ENCODE results near the gene ZSCAN5B. TPM values are rescaled to one million over a fixed set of nuclear protein-coding genes. Genes with fewer than 3 reads are reported as not detected.
"Not testable (repeated sequence)": the region's sequence is repeated elsewhere in the genome, so short reads cannot be mapped to it uniquely, and the experiment has no call there.

Gene ZSCAN5B
- polyA plus RNA-seq, 1 of the 3 experiments (the other 2 are of a cell fraction) = not detected

GRCh38 chr19:56221851-56222250 lies 24.3 kb upstream of the ZSCAN5B start (continued):
- no peak for TF ChIP-seq MEF2A (IDR thresholded peaks at IDR 0.05; ENCODE audit: borderline replicate concordance, low read depth)
- no peak for TF ChIP-seq NRF1 (IDR thresholded peaks at IDR 0.05; ENCODE audit: low read depth, low read length)
- TF ChIP-seq IRF3 (IDR thresholded peaks at IDR 0.05; ENCODE audit: low read depth, low read length) = no peak
- TF ChIP-seq MXI1 (IDR thresholded peaks at IDR 0.05; ENCODE audit: low read depth, low read length) = no peak
- TF ChIP-seq CTCF (IDR thresholded peaks at IDR 0.05) = no peak
- TF ChIP-seq RFX5 (IDR thresholded peaks at IDR 0.05; ENCODE audit: low read length) = no peak
- no peak for TF ChIP-seq MAX (IDR thresholded peaks at IDR 0.05; ENCODE audit: low read depth)
- no peak for TF ChIP-seq FOXJ3 (CRISPR knock-in tag; IDR thresholded peaks at IDR 0.05)

GRCh38 chr19:56221442-56221841 lies 23.9 kb upstream of the ZSCAN5B start:
- H3K4me2 ChIP-seq; DNase-seq; POLR2A ChIA-PET; H3F3A ChIP-seq (replicated peaks; ENCODE audit: insufficient read depth); H3K79me2 ChIP-seq (ENCODE audit: insufficient read depth); H3K27me3 ChIP-seq (ENCODE audit: insufficient read depth); H3K9me2 ChIP-seq; H3K4me1 ChIP-seq (ENCODE audit: control insufficient read depth in 1 of 2, insufficient read depth in 2 of 2, low read depth in 1 of 2, low read length in 1 of 2); H4K20me1 ChIP-seq (ENCODE audit: insufficient read depth); H3K9me3 ChIP-seq; H3K36me3 ChIP-seq (replicated peaks in 1 of 2; ENCODE audit: control insufficient read depth in 1 of 2, insufficient read depth in 2 of 2, low read length in 1 of 2); H2AFZ ChIP-seq (ENCODE audit: low read depth); H3K27ac ChIP-seq (ENCODE audit: low read depth in 2 of 2, low read length in 1 of 2); H3K4me3 ChIP-seq (ENCODE audit: low read depth in 2 of 2, low read length in 1 of 2); H3K9ac ChIP-seq: not testable (repeated sequence)
- peak; percentile 36; the same call in 1 of the 2 replicates for TF ChIP-seq CTCF (IDR thresholded peaks at IDR 0.05)
- 79% methylated on average over 9 of the region's 9 CpGs for WGBS (ENCODE audit: low lambda C conversion rate)
- CTCF ChIA-PET = interaction anchor here (0.9 to 1.2 kb wide), 4 partner anchors 11 to 140 kb away, joined by 3 to 4 read pairs (median 3); no protein-coding TSS in a partner anchor

GRCh38 chr19:56218961-56219360 lies 21.4 kb upstream of the ZSCAN5B start:
- no peak overlapping the region for H3K4me2 ChIP-seq
- no peaks in the 10 kb centered on the region for H3K9me2 ChIP-seq
- H3K36me3 ChIP-seq (replicated peaks in 1 of 2; ENCODE audit: control insufficient read depth in 1 of 2, insufficient read depth in 2 of 2, low read length in 1 of 2) = no peaks in the 10 kb centered on the region
- H3F3A ChIP-seq (replicated peaks; ENCODE audit: insufficient read depth) = no peaks in the 10 kb centered on the region
- no peaks in the 10 kb centered on the region for H4K20me1 ChIP-seq (ENCODE audit: insufficient read depth)
- H3K27me3 ChIP-seq (ENCODE audit: insufficient read depth) = no peaks in the 10 kb centered on the region
- H3K27ac ChIP-seq (ENCODE audit: low read depth in 2 of 2, low read length in 1 of 2) = no peak overlapping the region
- H2AFZ ChIP-seq (ENCODE audit: low read depth) = no peak overlapping the region
- H3K4me1 ChIP-seq (ENCODE audit: control insufficient read depth in 1 of 2, insufficient read depth in 2 of 2, low read depth in 1 of 2, low read length in 1 of 2) = no peaks in the 10 kb centered on the region
- CTCF ChIA-PET = no interaction called here
- H3K9me3 ChIP-seq = no peaks in the 10 kb centered on the region
- no peak overlapping the region for H3K4me3 ChIP-seq (ENCODE audit: low read depth in 2 of 2, low read length in 1 of 2)
- H3K9ac ChIP-seq = no peak overlapping the region
- no peaks in the 10 kb centered on the region for H3K79me2 ChIP-seq (ENCODE audit: insufficient read depth)
- WGBS (ENCODE audit: low lambda C conversion rate) = 83% methylated on average over 10 of the region's 10 CpGs
- POLR2A ChIA-PET = no interaction called here
- no peak for DNase-seq
- TF ChIP-seq MAX (IDR thresholded peaks at IDR 0.05; ENCODE audit: low read depth) (no peak), REST (IDR thresholded peaks at IDR 0.05; ENCODE audit: low read depth, low read length) (no peak), FOSL2 (IDR thresholded peaks at IDR 0.05; ENCODE audit: borderline replicate concordance, low read depth) (no peak), JUND (IDR thresholded peaks at IDR 0.05) (no peak), CTCF (IDR thresholded peaks at IDR 0.05) (no peak), RCOR1 (IDR thresholded peaks at IDR 0.05; ENCODE audit: low read length) (no peak), TCF12 (IDR thresholded peaks at IDR 0.05) (no peak)
